ENCODE measurements around the gene ASPSCR1. TPM values are rescaled to one million over a fixed set of nuclear protein-coding genes. Genes with fewer than 3 reads are reported as not detected.

Gene ASPSCR1
- total RNA-seq, 1 donor from 2014 or later, result 52.4 TPM

GRCh38 chr17:81999587-81999975 is 22.2 kb downstream of the ASPSCR1 start:
- DNase-seq (ENCODE audit: low spot score), result no peak

DNA sequence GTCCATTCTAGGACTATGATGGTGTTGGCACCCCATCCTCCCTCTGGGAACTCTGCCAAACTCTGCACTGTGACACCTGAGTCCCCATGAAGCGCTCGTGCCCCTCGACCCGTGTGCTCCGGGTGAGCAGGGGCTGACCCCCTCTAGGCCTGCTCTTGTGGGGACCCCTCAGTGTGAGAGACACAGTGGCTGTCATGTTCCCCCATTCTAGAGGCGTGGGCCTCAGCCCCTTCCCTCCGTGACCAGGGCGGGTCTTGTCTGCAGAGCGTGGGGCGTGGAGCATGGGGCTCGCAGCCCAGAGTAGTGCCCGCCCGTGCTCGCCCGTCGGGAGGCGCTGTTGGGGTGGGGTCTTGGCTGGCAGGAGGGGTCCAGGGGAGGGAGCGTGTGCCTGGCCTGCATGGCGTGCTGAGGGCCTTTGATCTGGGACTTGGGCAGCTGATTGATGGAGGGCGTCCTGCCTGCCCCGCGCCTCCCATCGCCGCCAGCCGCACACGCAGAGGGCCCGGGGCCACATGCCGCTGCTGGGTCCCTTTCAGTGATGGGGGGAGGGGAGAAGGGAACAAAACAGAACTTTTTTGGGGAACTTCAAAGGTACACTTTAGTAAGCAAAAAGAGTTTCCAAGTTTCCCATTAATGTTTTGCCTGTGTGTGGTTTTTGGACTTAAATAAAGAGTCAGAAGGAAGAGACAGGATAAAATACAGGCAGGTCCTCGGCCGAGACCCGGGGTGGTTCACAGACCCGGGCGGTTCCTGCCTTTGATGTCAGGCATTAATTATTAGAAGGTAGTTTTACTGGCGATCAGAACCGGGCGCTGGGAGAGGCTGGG is 22.8 kb downstream of the ASPSCR1 start:
- DNase-seq (ENCODE audit: low spot score), result no peak

DNA sequence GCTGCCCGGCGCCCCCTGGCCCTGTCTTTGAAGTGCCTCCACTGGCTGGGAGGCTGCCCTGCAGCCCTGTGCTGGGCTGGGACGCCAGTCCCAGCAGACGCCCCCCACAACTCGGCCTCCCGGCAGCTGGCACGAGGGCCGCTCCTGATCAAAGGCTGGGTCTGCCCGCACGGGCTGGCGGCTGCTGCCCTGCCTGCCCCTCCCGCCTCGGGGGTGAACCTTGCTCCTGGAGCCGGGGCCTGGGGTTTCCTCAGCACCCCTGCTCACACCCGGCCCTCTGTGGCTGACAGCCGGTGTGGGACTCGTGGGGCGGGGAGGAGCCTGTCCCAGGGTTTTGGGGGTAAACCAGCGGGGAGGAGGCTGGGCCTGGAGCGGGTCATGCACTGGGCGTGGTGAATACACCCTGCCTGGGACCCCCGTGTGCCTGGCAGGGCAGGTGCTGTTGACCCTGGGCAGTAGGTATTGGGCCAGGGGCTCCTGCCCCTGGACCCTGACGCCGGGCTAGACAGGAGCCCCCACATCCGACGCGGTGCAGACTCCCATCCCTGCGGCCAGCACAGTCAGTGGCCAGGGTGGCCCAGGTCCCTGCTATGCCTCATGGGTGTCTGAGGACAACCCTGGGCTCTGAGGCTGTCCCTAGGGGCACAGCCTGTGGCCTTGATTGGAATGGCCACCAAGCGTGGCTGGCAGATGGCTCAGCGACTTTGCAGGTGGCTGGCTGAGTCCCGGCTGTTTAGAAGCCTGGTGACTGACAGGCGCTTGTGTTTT is 23.6 kb downstream of the ASPSCR1 start:
- DNase-seq (ENCODE audit: low spot score), result no peak

DNA sequence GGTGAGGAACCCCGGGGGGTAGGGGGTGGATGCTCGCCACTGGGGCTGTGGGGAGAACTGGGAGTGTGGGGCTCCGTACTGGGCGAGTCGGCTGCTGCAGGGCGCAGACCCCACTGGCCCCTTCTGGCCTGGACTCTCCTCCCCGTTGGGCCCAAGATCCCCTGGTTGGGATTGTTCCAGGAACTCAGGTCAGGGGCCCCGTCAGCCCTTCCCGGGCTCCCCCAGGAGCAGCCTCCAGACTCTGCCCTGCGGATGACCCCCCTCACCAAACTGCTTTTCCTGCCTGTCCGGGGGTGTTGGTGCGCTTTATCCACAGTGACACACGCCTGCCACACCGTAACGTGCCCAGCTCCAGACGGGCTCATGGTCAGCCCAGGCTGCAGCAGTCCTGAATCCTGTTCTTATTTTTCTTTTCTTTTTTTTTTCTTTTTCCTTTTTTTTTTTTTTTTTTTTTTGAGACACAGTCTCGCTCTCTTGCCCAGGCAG is 24.2 kb downstream of the ASPSCR1 start:
- no peak for DNase-seq (ENCODE audit: low spot score)

GRCh38 chr17:82003411-82004381 is 26.3 kb downstream of the ASPSCR1 start:
- DNase-seq (ENCODE audit: low spot score), result peak; percentile 79

DNA sequence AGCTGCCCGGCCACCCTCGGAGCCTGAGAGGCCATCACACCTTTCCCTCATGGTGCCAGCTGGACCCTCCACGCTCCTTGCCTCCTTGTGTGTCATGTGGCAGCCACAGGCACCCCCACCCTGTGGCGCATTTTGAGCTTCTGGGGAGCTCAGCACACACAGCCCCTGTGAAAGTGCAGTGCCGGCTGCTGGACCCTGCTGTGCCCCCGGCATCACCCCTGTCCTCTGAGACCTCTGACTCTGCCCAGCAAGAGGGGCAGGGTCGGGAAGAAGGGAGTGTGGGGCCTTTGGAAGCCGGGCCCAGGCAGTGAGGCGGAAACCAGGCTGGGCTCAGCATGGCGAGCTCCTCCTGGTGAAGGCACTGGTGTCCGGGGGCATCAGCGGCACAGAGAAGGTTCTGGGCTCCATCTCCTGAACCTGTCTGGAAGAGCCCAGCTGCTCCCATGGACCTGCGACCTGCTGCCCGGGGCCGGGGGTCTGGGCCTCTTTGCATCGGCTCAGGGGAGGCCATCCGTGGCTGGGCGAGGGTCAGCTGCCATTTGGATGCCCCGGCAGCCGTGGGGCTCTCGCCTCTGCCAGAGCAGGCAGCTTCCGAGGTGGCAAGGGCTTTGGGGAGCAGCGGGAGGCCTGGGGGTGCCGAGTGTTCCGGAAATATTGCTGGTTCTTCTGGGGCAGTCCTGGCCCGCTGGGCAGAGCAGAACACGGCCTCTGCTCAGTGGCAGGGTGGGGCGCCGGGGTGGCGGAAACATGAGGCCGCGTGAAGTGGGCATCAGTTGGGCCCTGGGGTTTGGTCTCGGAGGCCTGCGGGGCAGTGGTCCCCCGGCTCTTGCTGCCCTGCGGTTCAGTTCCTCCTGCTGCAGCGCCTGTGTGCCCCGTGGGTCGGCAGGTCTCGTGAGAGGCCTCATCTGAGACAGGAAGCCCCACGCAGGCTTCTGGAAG is 27.4 kb downstream of the ASPSCR1 start:
- no peak for DNase-seq (ENCODE audit: low spot score)

- no peak for DNase-seq (ENCODE audit: low spot score)
These were observed 28.4 kb downstream of the ASPSCR1 start for GRCh38 chr17:82005701-82006348.

DNA sequence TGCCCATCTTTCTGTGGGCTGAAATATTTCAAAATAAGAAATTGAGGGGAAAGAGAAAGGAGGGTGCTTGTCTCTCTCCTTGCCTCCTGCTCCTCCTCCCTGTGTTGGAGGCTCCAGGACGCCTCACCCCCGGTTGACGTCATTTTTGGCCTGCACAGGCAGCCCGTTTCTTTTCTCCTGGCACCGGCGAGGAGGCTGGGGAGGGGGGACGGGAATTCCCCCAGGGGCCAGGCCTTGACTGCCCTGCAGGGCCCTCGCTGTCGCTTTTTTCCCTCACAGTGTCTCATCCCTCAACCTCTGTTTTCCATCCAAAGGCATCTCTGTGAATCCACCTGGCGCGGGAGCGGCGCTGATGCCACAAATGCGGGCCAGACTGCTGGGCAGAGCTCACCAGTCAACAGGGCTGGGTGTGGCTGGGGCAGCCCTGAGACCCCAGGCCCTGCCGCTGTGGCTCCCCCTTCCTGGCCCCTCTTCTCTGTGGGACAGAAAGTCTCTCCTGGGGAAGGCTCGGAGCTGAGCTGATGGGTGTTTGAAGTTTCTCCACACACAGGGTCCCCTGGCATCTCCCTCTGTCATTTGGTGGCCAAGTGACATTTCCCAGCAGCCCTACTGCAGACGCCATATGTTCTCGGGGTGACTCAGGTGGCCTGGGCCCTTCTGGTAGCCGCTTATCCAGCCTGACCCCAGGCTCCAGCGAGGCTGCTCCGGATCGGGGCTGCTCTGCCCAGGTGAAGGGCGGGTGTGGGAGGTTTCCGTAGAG is 29.2 kb downstream of the ASPSCR1 start:
- DNase-seq (ENCODE audit: low spot score), result no peak

DNA sequence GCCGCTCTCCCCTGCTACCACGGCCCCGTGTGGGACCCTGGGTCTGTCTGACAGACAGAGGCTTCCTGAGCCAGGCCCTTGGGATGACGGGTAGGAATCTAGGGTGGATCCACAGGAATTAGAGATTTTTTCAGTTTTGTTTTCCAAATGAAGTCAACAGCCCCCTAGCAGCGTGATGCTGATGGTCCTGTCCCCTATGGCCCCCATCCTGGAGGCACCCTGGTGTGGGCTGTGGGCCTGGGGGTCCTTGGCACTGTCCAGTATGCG is 29.7 kb downstream of the ASPSCR1 start:
- DNase-seq (ENCODE audit: low spot score), result no peak

GRCh38 chr17:82007495-82008257 is 30.2 kb downstream of the ASPSCR1 start:
- no peak for DNase-seq (ENCODE audit: low spot score)

- no peak for DNase-seq (ENCODE audit: low spot score)
These were observed 31.0 kb downstream of the ASPSCR1 start for GRCh38 chr17:82008258-82008940.

GRCh38 chr17:82008941-82009405 is 31.5 kb downstream of the ASPSCR1 start:
- no peak for DNase-seq (ENCODE audit: low spot score)

DNA sequence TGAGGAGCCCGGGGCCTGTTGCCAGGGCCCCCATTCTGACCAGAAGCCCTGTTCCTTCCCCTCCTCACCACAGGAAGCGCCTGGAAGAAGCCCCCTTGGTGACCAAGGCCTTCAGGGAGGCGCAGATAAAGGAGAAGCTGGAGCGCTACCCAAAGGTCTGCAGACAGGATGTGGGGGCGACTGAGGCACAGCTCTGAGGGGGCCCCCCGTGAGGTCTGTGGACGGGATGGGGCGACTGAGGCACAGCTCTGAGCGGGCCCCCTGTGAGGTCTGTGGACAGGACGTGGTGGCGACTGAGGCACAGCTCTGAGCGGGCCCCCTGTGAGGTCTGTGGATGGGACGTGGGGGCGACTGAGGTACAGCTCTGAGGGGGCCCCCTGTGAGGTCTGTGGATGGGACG is 32.0 kb downstream of the ASPSCR1 start:
- DNase-seq (ENCODE audit: low spot score), result no peak

- DNase-seq (ENCODE audit: low spot score), result no peak
These were observed 33.4 kb downstream of the ASPSCR1 start for GRCh38 chr17:82010575-82011525.

- DNase-seq (ENCODE audit: low spot score), result no peak
These were observed 34.3 kb downstream of the ASPSCR1 start for GRCh38 chr17:82011617-82012187.

DNA sequence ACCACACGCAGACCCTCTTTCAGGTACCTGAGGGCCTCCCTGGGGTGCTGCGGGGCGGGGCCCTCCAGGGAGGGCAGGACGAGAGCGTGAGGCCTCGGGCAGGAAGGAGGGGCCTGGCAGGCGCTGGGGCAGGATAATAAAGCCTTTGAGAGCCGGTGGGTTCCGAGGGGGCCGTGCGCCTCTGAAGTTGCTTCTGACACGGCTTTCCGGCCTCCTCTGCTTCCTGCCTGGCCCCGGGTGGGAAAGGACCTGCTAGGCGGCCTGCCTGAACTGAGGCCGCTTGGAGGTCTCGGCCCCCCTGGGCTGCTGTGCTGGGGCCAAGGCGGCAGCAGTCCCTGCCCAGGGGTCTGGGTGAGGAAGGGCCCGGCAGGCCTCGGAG is 34.8 kb downstream of the ASPSCR1 start:
- DNase-seq (ENCODE audit: low spot score), result no peak

Data from ureter (tissue), 1 donor.